ENCODE data around the gene RFLNA.
"Not testable (repeated sequence)": the region's sequence is repeated elsewhere in the genome, so short reads cannot be mapped to it uniquely, and the experiment has no call there.

RFLNA gene

DNA sequence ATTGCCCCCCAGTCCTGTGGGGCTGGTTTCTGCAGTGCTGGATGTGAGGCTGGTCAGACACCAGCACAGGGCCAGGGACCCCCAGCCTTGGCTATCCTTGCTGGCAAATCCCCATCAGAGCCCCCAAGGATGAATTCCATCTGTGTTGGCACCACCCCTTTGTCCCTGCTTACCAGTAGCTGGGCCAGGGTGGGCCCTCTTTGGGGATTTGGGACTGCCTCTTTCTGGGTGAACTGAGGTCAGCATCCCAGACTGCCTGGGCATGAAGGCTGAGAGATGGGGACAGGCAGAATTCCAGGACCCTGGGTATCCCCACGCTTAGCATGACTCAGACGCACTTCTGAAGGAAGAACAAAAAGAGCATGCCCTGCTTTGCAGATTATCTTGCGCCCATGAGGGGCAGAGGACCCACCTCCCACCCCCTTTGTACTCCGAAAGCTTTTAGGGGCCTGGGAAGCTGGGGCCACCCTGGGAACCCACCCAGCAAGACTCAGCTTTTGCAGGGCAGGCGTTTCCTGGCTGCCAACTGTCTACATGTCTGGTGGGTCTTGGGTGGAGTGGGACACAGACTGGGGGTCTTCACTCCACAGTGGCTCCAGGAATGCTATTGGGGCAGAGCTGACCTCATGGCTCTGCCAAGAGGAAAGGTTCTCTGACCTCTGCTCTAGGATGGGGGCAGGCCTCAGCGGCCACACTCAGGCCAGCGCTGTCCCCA lies 26.8 kb downstream of the RFLNA start:
- no peak overlapping the region for H2AK5ac ChIP-seq (ENCODE audit: low read length, severe bottlenecking)
- no peak overlapping the region for H2BK12ac ChIP-seq (ENCODE audit: low read length in 2 of 2)
- peaks cover 13% of the 10 kb centered on the region for H3K9me3 ChIP-seq (ENCODE audit: control insufficient read depth, low read length)
- H2BK120ac ChIP-seq (ENCODE audit: low read depth, low read length): no peak overlapping the region
- H3K27ac ChIP-seq (ENCODE audit: low read length, poor library complexity, severe bottlenecking): no peak overlapping the region
- H3K4me3 ChIP-seq (ENCODE audit: insufficient read depth in 1 of 2, low read depth in 1 of 2, low read length in 2 of 2): no peak overlapping the region
- H3K18ac ChIP-seq (ENCODE audit: low read depth in 1 of 2, low read length in 2 of 2): no peak overlapping the region
- H3K4me1 ChIP-seq (ENCODE audit: control insufficient read depth, insufficient read depth, low read depth, low read length): peaks cover 3% of the 10 kb centered on the region
- H3K23ac ChIP-seq (ENCODE audit: low read length in 2 of 2): no peak overlapping the region
- H3K4ac ChIP-seq (ENCODE audit: low read depth in 1 of 2, low read length in 2 of 2): no peak overlapping the region
- DNase-seq: peak; percentile 45
- peaks cover 37 to 44% of the 10 kb centered on the region in 2 experiments for H3K36me3 ChIP-seq (ENCODE audit: control insufficient read depth in 1 of 2, insufficient read depth in 2 of 2, low read depth in 1 of 2, low read length in 2 of 2)
- H4K91ac ChIP-seq (ENCODE audit: low read length): no peak overlapping the region
- H3K79me1 ChIP-seq (replicated peaks; ENCODE audit: low read length, poor library complexity, severe bottlenecking): peaks cover 5% of the 10 kb centered on the region
- no peak overlapping the region for H4K8ac ChIP-seq (ENCODE audit: low read length)
- H3K14ac ChIP-seq (ENCODE audit: low read length in 2 of 2): no peak overlapping the region
- no peak overlapping the region for H2AFZ ChIP-seq (ENCODE audit: low read depth, low read length)
- H2BK5ac ChIP-seq (ENCODE audit: low read depth, low read length, poor library complexity, severe bottlenecking): no peak overlapping the region
- no peak overlapping the region for H2BK15ac ChIP-seq (ENCODE audit: low read depth, poor library complexity, severe bottlenecking)
- peaks cover 22 to 29% of the 10 kb centered on the region in 2 experiments for H3K27me3 ChIP-seq (ENCODE audit: control insufficient read depth in 1 of 2, insufficient read depth in 1 of 2, low read length in 2 of 2)
- no peak overlapping the region for H3K4me2 ChIP-seq (ENCODE audit: low read length, poor library complexity, severe bottlenecking)
- no peak overlapping the region for H3K9ac ChIP-seq (ENCODE audit: low read length)
- 95% methylated on average over 7 of the region's 7 CpGs for WGBS

GRCh38 chr12:124322271-124322998 lies 27.5 kb downstream of the RFLNA start:
- no peak overlapping the region for H4K91ac ChIP-seq (ENCODE audit: low read length)
- no peak overlapping the region for H2BK12ac ChIP-seq (ENCODE audit: low read length in 2 of 2)
- 95% methylated on average over 10 of the region's 10 CpGs for WGBS
- no peak overlapping the region for H2AK5ac ChIP-seq (ENCODE audit: low read length, severe bottlenecking)
- H2BK15ac ChIP-seq (ENCODE audit: low read depth, poor library complexity, severe bottlenecking): no peak overlapping the region
- peak; percentile 31 for DNase-seq
- peaks cover 10% of the 10 kb centered on the region for H3K79me1 ChIP-seq (replicated peaks; ENCODE audit: low read length, poor library complexity, severe bottlenecking)
- no peak overlapping the region for H3K14ac ChIP-seq (ENCODE audit: low read length in 2 of 2)
- no peak overlapping the region for H4K8ac ChIP-seq (ENCODE audit: low read length)
- H3K9ac ChIP-seq (ENCODE audit: low read length): no peak overlapping the region
- no peak overlapping the region for H2BK120ac ChIP-seq (ENCODE audit: low read depth, low read length)
- peaks cover 15 to 22% of the 10 kb centered on the region in 2 experiments for H3K27me3 ChIP-seq (ENCODE audit: control insufficient read depth in 1 of 2, insufficient read depth in 1 of 2, low read length in 2 of 2)
- no peak overlapping the region for H3K27ac ChIP-seq (ENCODE audit: low read length, poor library complexity, severe bottlenecking)
- H3K4me2 ChIP-seq (ENCODE audit: low read length, poor library complexity, severe bottlenecking): no peak overlapping the region
- no peak overlapping the region for H3K4ac ChIP-seq (ENCODE audit: low read depth in 1 of 2, low read length in 2 of 2)
- H3K23ac ChIP-seq (ENCODE audit: low read length in 2 of 2): no peak overlapping the region
- H3K18ac ChIP-seq (ENCODE audit: low read depth in 1 of 2, low read length in 2 of 2): no peak overlapping the region
- H2BK5ac ChIP-seq (ENCODE audit: low read depth, low read length, poor library complexity, severe bottlenecking): no peak overlapping the region
- peaks cover 40 to 51% of the 10 kb centered on the region in 2 experiments for H3K36me3 ChIP-seq (ENCODE audit: control insufficient read depth in 1 of 2, insufficient read depth in 2 of 2, low read depth in 1 of 2, low read length in 2 of 2)
- no peak overlapping the region for H3K4me3 ChIP-seq (ENCODE audit: insufficient read depth in 1 of 2, low read depth in 1 of 2, low read length in 2 of 2)
- peaks cover 8% of the 10 kb centered on the region for H3K4me1 ChIP-seq (ENCODE audit: control insufficient read depth, insufficient read depth, low read depth, low read length)
- H3K9me3 ChIP-seq (ENCODE audit: control insufficient read depth, low read length): peaks cover 13% of the 10 kb centered on the region
- no peak overlapping the region for H2AFZ ChIP-seq (ENCODE audit: low read depth, low read length)

GRCh38 chr12:124322999-124323328 lies 28.1 kb downstream of the RFLNA start:
- Histone ChIP-seq H3K36me3 (ENCODE audit: control insufficient read depth in 1 of 2, insufficient read depth in 2 of 2, low read depth in 1 of 2, low read length in 2 of 2) (peaks cover 41 to 57% of the 10 kb centered on the region in 2 experiments), H3K79me1 (replicated peaks; ENCODE audit: low read length, poor library complexity, severe bottlenecking) (peaks cover 14% of the 10 kb centered on the region), H3K9me3 (ENCODE audit: control insufficient read depth, low read length) (peaks cover 13% of the 10 kb centered on the region), H3K27me3 (ENCODE audit: control insufficient read depth in 1 of 2, insufficient read depth in 1 of 2, low read length in 2 of 2) (peaks cover 10 to 17% of the 10 kb centered on the region in 2 experiments)
- H2BK5ac ChIP-seq (ENCODE audit: low read depth, low read length, poor library complexity, severe bottlenecking); H2AFZ ChIP-seq (ENCODE audit: low read depth, low read length); H2BK15ac ChIP-seq (ENCODE audit: low read depth, poor library complexity, severe bottlenecking); DNase-seq; H3K4ac ChIP-seq (ENCODE audit: low read depth in 1 of 2, low read length in 2 of 2); H4K8ac ChIP-seq (ENCODE audit: low read length); H3K27ac ChIP-seq (ENCODE audit: low read length, poor library complexity, severe bottlenecking); H2AK5ac ChIP-seq (ENCODE audit: low read length, severe bottlenecking); H3K9ac ChIP-seq (ENCODE audit: low read length); H3K18ac ChIP-seq (ENCODE audit: low read depth in 1 of 2, low read length in 2 of 2); H2BK12ac ChIP-seq (ENCODE audit: low read length in 2 of 2); H3K4me2 ChIP-seq (ENCODE audit: low read length, poor library complexity, severe bottlenecking); H3K23ac ChIP-seq (ENCODE audit: low read length in 2 of 2); H3K4me3 ChIP-seq (ENCODE audit: insufficient read depth in 1 of 2, low read depth in 1 of 2, low read length in 2 of 2); H3K4me1 ChIP-seq (ENCODE audit: control insufficient read depth, insufficient read depth, low read depth, low read length); H2BK120ac ChIP-seq (ENCODE audit: low read depth, low read length); H3K14ac ChIP-seq (ENCODE audit: low read length in 2 of 2); H4K91ac ChIP-seq (ENCODE audit: low read length): not testable (repeated sequence)
- 100% methylated on average over 1 of the region's 1 CpG for WGBS

GRCh38 chr12:124323771-124324530 lies 29.1 kb downstream of the RFLNA start:
- DNase-seq: peak; percentile 26
- no peak overlapping the region for H4K91ac ChIP-seq (ENCODE audit: low read length)
- WGBS: 98% methylated on average over 11 of the region's 11 CpGs

More at GRCh38 chr12:124323771-124324530, 29.1 kb downstream of the RFLNA start:
- Histone ChIP-seq H3K9me3 (ENCODE audit: control insufficient read depth, low read length) (peaks cover 13% of the 10 kb centered on the region), H3K79me1 (replicated peaks; ENCODE audit: low read length, poor library complexity, severe bottlenecking) (peaks cover 23% of the 10 kb centered on the region), H3K4me3 (ENCODE audit: insufficient read depth in 1 of 2, low read depth in 1 of 2, low read length in 2 of 2) (no peak overlapping the region), H2BK5ac (ENCODE audit: low read depth, low read length, poor library complexity, severe bottlenecking) (no peak overlapping the region), H3K27me3 (ENCODE audit: control insufficient read depth in 1 of 2, insufficient read depth in 1 of 2, low read length in 2 of 2) (peaks cover 3 to 7% of the 10 kb centered on the region in 2 experiments), H3K9ac (ENCODE audit: low read length) (no peak overlapping the region), H3K4me1 (ENCODE audit: control insufficient read depth, insufficient read depth, low read depth, low read length) (peaks cover 5% of the 10 kb centered on the region), H2AK5ac (ENCODE audit: low read length, severe bottlenecking) (no peak overlapping the region), H2BK15ac (ENCODE audit: low read depth, poor library complexity, severe bottlenecking) (no peak overlapping the region), H4K8ac (ENCODE audit: low read length) (no peak overlapping the region), H2AFZ (ENCODE audit: low read depth, low read length) (no peak overlapping the region), H3K14ac (ENCODE audit: low read length in 2 of 2) (no peak overlapping the region), H3K36me3 (ENCODE audit: control insufficient read depth in 1 of 2, insufficient read depth in 2 of 2, low read depth in 1 of 2, low read length in 2 of 2) (peaks cover 51 to 66% of the 10 kb centered on the region in 2 experiments), H3K4ac (ENCODE audit: low read depth in 1 of 2, low read length in 2 of 2) (no peak overlapping the region), H3K4me2 (ENCODE audit: low read length, poor library complexity, severe bottlenecking) (no peak overlapping the region), H3K18ac (ENCODE audit: low read depth in 1 of 2, low read length in 2 of 2) (no peak overlapping the region), H2BK120ac (ENCODE audit: low read depth, low read length) (no peak overlapping the region), H3K23ac (ENCODE audit: low read length in 2 of 2) (no peak overlapping the region), H2BK12ac (ENCODE audit: low read length in 2 of 2) (no peak overlapping the region), H3K27ac (ENCODE audit: low read length, poor library complexity, severe bottlenecking) (no peak overlapping the region)

All from mesenchymal stem cell (in vitro differentiated cells and primary cell).